HepG2 (cell line): ENCODE measurements around the gene YWHAH. TPM values are rescaled to one million over a fixed set of nuclear protein-coding genes. Genes with fewer than 3 reads are reported as not detected.

ENCODE experiments used
- CHD2 ChIP-seq: IDR thresholded peaks from 2 replicates; pipeline ENCODE4 v1.6.1; 2011; ENCODE audit warnings: low read depth, low read length, improper control_type of control experiment
- EP300 ChIP-seq, 3 experiments: sonication (generic) in 1 of 3; formaldehyde crosslinking in 1 of 3; IDR thresholded peaks; 2 replicates each; pipeline versions ENCODE4 v1.5.1 to v1.6.1; 2011 to 2020; ENCODE audit warnings: low read depth in 2 of 3, low read length in 2 of 3, borderline replicate concordance in 1 of 3, improper control_type of control experiment in 1 of 3, mild to moderate bottlenecking in 1 of 3, missing genetic modification reagents in 1 of 3, moderate library complexity in 1 of 3
- MED1 ChIP-seq: sonication (generic); formaldehyde crosslinking; IDR thresholded peaks from 2 replicates; pipeline ENCODE4 v1.4.0; 2020; ENCODE audit warnings: missing genetic modification reagents
- NCOA2 ChIP-seq: sonication (generic); formaldehyde crosslinking; IDR thresholded peaks from 2 replicates; pipeline ENCODE4 v1.8.0; 2022; ENCODE audit warnings: inconsistent platforms
- POGZ ChIP-seq: sonication (generic); formaldehyde crosslinking; IDR thresholded peaks from 2 replicates; pipeline ENCODE4 v1.4.0; 2020; ENCODE audit warnings: mild to moderate bottlenecking, missing genetic modification reagents
- RFXAP ChIP-seq: sonication (generic); formaldehyde crosslinking; IDR thresholded peaks from 2 replicates; pipeline ENCODE4 v1.4.0; 2020; ENCODE audit warnings: missing genetic modification reagents, borderline replicate concordance
- ZBTB1 ChIP-seq: sonication (generic); formaldehyde crosslinking; IDR thresholded peaks from 2 replicates; pipeline ENCODE4 v1.4.0; 2020; ENCODE audit warnings: missing genetic modification reagents, borderline replicate concordance
- ZFP90 ChIP-seq: sonication (generic); formaldehyde crosslinking; IDR thresholded peaks from 2 replicates; pipeline ENCODE4 v1.8.0; 2022; ENCODE audit warnings: missing genetic modification reagents, mild to moderate bottlenecking, inconsistent platforms, borderline replicate concordance
- polyA plus RNA-seq, 8 experiments: library from polyadenylated mRNA; depleted of rRNA in 3 of 8; stranded (reverse) in 7 of 8; unstranded in 1 of 8; fragments of >200 nt; fragmentation: Illumina TruSeq in 4 of 8; extraction: Trizol in 4 of 8; gene quantifications; 2 replicates each; pipeline versions ENCODE4 v1.2.1 to v1.2.3, GENCODE V29; 2011 to 2016; ENCODE audit warnings: low read depth in 4 of 8, missing spikeins in 1 of 8, mixed read lengths in 1 of 8; ENCODE audit not compliant: insufficient read depth in 1 of 8
- total RNA-seq, 5 experiments: library from RNA; depleted of rRNA; stranded (reverse); fragments of >200 nt; fragmentation: Illumina TruSeq; extraction: Trizol; gene quantifications; 2 replicates each; pipeline ENCODE4 v1.2.3, GENCODE V29; 2016; ENCODE audit warnings: low read depth in 1 of 5
- TF ChIP-seq, protein P1 (sequence below): sonication (generic); formaldehyde crosslinking; IDR thresholded peaks from 2 replicates; pipeline ENCODE4 v1.4.0; 2020; ENCODE audit warnings: mild to moderate bottlenecking, missing genetic modification reagents
- TF ChIP-seq, protein P2 (sequence below): sonication (generic); formaldehyde crosslinking; IDR thresholded peaks from 2 replicates; pipeline ENCODE4 v1.4.0; 2020; ENCODE audit warnings: missing genetic modification reagents
- TF ChIP-seq, protein P3 (sequence below): sonication (generic); formaldehyde crosslinking; IDR thresholded peaks from 2 replicates; pipeline ENCODE4 v1.5.0; 2020; ENCODE audit warnings: missing genetic modification reagents
- TF ChIP-seq, protein P4 (sequence below): sonication (generic); formaldehyde crosslinking; IDR thresholded peaks from 2 replicates; pipeline ENCODE4 v1.4.0; 2020; ENCODE audit warnings: missing genetic modification reagents, mild to moderate bottlenecking, borderline replicate concordance
- TF ChIP-seq, protein P5 (sequence below), 2 experiments: sonication (generic) in 1 of 2; formaldehyde crosslinking in 1 of 2; IDR thresholded peaks; 2 replicates each; pipeline versions ENCODE4 v1.4.0 to v1.6.1; 2018 to 2020; ENCODE audit warnings: missing genetic modification reagents in 2 of 2, borderline replicate concordance in 1 of 2, low read depth in 1 of 2, mild to moderate bottlenecking in 1 of 2, missing biosample characterization in 1 of 2
- TF ChIP-seq, protein P6 (sequence below): sonication (generic); formaldehyde crosslinking; IDR thresholded peaks from 2 replicates; pipeline ENCODE4 v1.5.0; 2020; ENCODE audit warnings: mild to moderate bottlenecking, missing genetic modification reagents
- TF ChIP-seq, protein P7 (sequence below): sonication (generic); formaldehyde crosslinking; IDR thresholded peaks from 2 replicates; pipeline ENCODE4 v1.8.0; 2022; ENCODE audit warnings: missing genetic modification reagents, mild to moderate bottlenecking, moderate library complexity, borderline replicate concordance

Gene YWHAH
- total and polyA plus RNA-seq, 2 of the 13 experiments (the other 11 are each of a cell fraction or from before 2014, with no cell fraction given), result 35.6 to 92.7 TPM

DNA sequence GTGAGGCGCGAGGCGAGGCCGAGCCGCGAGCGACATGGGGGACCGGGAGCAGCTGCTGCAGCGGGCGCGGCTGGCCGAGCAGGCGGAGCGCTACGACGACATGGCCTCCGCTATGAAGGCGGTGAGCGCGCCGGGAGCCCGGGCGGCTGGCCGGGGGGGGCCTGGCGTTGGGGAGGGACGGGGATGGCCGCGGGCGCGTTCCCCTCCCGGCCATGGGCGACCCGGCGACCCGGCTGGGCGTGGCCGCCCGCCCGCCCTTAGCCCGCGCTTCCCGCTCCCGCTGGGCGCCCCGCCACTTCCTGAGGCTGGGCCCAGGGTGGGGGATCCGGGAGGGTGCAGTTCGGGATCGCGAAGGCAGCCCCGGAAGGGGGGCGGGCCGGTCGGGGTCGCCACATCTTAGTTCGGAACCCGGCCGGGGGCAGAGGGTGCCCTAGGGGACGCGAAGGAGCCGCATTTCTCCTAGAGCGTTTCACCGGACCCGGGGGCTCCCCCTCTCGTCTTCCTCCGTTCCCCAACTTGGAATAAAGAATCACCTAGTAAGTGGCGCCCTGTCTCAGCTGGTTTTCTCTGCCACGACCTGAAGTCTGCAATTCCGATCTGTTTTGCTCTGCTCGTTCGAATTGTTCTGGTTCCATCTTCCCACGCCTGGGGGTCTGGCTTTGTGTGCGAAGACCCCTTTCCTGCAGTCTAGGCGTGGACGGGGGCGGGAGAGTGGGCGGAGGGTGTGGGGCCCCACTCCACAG is 536 bp downstream of the YWHAH start (continued):
- TF ChIP-seq MED1 (CRISPR knock-in tag), result peak; percentile 38; the same call in 1 of the 2 replicates
- TF ChIP-seq, protein P1, sequence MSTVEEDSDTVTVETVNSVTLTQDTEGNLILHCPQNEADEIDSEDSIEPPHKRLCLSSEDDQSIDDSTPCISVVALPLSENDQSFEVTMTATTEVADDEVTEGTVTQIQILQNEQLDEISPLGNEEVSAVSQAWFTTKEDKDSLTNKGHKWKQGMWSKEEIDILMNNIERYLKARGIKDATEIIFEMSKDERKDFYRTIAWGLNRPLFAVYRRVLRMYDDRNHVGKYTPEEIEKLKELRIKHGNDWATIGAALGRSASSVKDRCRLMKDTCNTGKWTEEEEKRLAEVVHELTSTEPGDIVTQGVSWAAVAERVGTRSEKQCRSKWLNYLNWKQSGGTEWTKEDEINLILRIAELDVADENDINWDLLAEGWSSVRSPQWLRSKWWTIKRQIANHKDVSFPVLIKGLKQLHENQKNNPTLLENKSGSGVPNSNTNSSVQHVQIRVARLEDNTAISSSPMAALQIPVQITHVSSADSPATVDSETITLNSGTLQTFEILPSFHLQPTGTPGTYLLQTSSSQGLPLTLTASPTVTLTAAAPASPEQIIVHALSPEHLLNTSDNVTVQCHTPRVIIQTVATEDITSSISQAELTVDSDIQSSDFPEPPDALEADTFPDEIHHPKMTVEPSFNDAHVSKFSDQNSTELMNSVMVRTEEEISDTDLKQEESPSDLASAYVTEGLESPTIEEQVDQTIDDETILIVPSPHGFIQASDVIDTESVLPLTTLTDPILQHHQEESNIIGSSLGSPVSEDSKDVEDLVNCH (CRISPR knock-in tag), result no peak
- TF ChIP-seq, protein P2, sequence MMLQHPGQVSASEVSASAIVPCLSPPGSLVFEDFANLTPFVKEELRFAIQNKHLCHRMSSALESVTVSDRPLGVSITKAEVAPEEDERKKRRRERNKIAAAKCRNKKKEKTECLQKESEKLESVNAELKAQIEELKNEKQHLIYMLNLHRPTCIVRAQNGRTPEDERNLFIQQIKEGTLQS (CRISPR knock-in tag), result no peak
- no peak for TF ChIP-seq POGZ (CRISPR knock-in tag)
- TF ChIP-seq, protein P3, sequence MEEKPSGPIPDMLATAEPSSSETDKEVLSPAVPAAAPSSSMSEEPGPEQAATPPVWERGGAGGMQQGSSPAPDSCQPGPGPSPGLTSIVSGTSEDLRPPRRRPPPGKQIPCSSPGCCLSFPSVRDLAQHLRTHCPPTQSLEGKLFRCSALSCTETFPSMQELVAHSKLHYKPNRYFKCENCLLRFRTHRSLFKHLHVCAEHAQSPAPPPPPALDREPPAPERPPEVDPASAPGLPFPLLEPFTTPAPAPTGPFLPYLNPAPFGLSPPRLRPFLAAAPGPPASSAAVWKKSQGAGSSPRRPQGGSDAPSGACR (CRISPR knock-in tag), result 0 out of 2 replicates have a peak, but pooled peaks have one; percentile 40
- TF ChIP-seq NCOA2 (CRISPR knock-in tag), result no peak
- TF ChIP-seq, protein P4, sequence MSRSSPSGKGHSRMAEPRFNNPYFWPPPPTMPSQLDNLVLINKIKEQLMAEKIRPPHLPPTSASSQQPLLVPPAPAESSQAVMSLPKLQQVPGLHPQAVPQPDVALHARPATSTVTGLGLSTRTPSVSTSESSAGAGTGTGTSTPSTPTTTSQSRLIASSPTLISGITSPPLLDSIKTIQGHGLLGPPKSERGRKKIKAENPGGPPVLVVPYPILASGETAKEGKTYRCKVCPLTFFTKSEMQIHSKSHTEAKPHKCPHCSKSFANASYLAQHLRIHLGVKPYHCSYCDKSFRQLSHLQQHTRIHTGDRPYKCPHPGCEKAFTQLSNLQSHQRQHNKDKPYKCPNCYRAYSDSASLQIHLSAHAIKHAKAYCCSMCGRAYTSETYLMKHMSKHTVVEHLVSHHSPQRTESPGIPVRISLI (CRISPR knock-in tag), result no peak
- TF ChIP-seq CHD2, result no peak
- TF ChIP-seq, protein P5, sequence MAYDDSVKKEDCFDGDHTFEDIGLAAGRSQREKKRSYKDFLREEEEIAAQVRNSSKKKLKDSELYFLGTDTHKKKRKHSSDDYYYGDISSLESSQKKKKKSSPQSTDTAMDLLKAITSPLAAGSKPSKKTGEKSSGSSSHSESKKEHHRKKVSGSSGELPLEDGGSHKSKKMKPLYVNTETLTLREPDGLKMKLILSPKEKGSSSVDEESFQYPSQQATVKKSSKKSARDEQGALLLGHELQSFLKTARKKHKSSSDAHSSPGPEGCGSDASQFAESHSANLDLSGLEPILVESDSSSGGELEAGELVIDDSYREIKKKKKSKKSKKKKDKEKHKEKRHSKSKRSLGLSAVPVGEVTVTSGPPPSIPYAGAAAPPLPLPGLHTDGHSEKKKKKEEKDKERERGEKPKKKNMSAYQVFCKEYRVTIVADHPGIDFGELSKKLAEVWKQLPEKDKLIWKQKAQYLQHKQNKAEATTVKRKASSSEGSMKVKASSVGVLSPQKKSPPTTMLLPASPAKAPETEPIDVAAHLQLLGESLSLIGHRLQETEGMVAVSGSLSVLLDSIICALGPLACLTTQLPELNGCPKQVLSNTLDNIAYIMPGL (CRISPR knock-in tag; IDR thresholded peaks at IDR 0.05; ENCODE audit: borderline replicate concordance in 1 of 2, low read depth in 1 of 2), result peak in 1 of 2 experiments; percentile 37; a peak in 1 of 4 replicates
- TF ChIP-seq, protein P6, sequence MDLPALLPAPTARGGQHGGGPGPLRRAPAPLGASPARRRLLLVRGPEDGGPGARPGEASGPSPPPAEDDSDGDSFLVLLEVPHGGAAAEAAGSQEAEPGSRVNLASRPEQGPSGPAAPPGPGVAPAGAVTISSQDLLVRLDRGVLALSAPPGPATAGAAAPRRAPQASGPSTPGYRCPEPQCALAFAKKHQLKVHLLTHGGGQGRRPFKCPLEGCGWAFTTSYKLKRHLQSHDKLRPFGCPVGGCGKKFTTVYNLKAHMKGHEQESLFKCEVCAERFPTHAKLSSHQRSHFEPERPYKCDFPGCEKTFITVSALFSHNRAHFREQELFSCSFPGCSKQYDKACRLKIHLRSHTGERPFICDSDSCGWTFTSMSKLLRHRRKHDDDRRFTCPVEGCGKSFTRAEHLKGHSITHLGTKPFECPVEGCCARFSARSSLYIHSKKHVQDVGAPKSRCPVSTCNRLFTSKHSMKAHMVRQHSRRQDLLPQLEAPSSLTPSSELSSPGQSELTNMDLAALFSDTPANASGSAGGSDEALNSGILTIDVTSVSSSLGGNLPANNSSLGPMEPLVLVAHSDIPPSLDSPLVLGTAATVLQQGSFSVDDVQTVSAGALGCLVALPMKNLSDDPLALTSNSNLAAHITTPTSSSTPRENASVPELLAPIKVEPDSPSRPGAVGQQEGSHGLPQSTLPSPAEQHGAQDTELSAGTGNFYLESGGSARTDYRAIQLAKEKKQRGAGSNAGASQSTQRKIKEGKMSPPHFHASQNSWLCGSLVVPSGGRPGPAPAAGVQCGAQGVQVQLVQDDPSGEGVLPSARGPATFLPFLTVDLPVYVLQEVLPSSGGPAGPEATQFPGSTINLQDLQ, result no peak
- TF ChIP-seq EP300 (IDR thresholded peaks at IDR 0.05; ENCODE audit: low read depth in 2 of 2, low read length in 2 of 2), result no peak
- no peak for TF ChIP-seq EP300 (CRISPR knock-in tag; IDR thresholded peaks at IDR 0.05; ENCODE audit: borderline replicate concordance)
- no peak for TF ChIP-seq RFXAP (CRISPR knock-in tag)
- TF ChIP-seq, protein P7, sequence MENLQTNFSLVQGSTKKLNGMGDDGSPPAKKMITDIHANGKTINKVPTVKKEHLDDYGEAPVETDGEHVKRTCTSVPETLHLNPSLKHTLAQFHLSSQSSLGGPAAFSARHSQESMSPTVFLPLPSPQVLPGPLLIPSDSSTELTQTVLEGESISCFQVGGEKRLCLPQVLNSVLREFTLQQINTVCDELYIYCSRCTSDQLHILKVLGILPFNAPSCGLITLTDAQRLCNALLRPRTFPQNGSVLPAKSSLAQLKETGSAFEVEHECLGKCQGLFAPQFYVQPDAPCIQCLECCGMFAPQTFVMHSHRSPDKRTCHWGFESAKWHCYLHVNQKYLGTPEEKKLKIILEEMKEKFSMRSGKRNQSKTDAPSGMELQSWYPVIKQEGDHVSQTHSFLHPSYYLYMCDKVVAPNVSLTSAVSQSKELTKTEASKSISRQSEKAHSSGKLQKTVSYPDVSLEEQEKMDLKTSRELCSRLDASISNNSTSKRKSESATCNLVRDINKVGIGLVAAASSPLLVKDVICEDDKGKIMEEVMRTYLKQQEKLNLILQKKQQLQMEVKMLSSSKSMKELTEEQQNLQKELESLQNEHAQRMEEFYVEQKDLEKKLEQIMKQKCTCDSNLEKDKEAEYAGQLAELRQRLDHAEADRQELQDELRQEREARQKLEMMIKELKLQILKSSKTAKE (CRISPR knock-in tag), result no peak
- 0 out of 2 replicates have a peak, but pooled peaks have one; percentile 32 for TF ChIP-seq ZFP90
- no peak for TF ChIP-seq ZBTB1 (CRISPR knock-in tag)
